SW480 (cell line): ENCODE data around the gene UBE2Q1.

Source experiments
- DNase-seq: peaks from one replicate; pipeline ENCODE4 v3.0.0-alpha.2; 2016; ENCODE audit warnings: low spot score

Gene UBE2Q1

DNA sequence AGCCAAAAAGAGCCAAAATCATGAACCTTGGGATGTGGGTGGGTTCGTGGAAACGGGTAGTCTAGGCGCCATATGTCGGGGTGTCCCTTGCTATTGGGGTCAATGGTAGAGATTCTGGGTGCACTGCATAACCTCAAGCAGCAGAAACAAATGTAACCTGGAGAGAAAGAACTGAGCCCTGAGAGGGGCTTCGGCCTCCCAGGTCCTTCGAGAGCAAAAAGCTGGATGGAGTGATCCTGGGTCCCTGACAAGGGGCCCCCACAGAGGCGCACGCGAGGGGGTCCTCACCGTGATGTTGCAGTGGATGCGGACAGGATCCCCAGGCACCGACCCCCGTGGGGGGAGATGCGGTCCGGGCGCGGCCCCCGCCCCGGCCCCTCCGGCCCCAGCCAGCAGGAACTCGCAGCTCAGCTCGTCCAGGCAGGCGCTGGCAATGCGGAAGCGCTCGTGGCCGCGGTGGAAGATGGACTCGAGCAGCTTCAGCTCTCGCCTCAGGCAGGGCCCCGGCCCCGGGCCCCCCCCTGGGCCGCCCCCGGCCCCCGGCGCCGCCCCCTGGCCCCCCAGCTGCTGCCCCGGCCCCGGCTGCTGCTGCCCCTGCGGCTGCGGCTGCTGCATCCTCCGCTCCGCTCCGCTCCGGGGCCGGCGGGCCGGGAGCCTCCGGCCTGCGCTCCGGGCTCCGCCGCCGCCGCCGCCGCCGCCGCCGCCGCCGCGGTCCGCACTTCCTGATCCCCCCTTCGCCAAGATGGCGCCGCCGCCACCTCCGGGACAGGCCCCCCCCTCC is at the start of gene UBE2Q1:
Gene UBE2Q1, minus strand, starts transcription at position 724 of the 781 bp plus-strand sequence. Its CDS starts 109 bp downstream, at position 615.
- DNase-seq: no peak

- DNase-seq: peak; percentile 84
Measured at GRCh38 chr1:154607609-154608396, 49.3 kb upstream of the UBE2Q1 start, which contains the start of gene ADAR. TSS of gene ADAR (minus strand) at chr1:154608186. CDS start at chr1:154608006, 180 bp downstream.

GRCh38 chr1:154607106-154607608 is 48.7 kb upstream of the UBE2Q1 start:
- peak; percentile 46 for DNase-seq

DNA sequence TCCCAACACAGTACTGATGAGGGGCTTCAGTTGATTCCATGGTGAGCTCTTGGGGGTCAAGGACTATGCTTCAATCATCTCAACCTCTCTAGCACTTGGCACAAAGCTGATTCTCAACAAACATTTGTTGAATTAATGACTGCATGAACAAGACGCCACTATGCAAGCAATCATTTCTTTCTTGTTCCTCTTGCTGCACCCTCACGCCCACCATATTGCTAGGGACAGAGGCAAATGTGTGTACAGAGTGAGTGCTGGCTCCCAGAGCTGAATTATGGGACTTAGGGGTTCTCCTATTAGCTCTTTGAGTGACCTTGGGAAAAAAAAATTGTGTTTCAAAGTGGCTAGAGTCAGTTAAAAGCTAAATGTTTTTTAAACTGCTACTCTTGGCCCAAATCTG is 47.1 kb upstream of the UBE2Q1 start:
- DNase-seq: no peak

- DNase-seq: no peak
Measured at GRCh38 chr1:154603317-154603716, 44.9 kb upstream of the UBE2Q1 start.

DNA sequence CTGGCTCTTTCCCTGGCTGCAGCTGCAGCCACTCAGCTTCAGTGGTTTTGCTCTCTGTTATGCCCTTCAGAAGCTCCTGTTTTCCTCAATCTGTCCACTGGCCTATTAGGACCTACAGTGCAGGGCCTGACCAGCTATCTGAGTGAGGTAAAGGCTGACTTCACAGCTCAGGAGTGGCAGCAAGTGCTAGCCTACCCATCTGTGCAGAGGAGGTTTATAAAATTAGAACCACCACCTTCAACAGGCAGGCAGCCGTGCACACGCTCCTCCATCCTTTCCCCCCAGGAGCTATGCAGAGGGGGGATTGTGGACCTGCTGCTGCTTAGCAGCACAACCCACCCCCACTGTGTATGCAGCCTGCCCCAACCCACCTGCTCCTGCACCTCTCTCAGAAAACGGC is 41.2 kb upstream of the UBE2Q1 start:
- DNase-seq: no peak

GRCh38 chr1:154598871-154599635 is 40.6 kb upstream of the UBE2Q1 start:
- no peak for DNase-seq

DNA sequence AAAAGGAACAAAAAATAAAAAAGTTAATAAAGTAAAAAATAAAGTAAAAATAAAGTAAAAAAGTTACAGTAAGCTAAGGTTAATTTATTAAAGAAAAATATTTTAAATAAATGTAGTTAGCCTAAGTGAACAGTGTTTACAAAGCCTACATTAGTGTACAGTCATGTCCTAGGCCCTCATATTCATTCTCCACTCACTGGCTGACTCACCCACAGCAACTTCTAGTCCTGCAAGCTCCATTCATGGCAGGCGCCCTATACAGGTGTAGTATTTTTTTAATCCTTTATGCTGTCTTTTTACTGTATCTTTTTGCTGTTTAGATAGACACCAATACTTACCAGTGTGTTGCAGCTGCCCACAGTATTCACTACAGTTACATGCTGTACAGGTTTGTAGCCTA is 37.2 kb upstream of the UBE2Q1 start:
- DNase-seq: no peak

DNA sequence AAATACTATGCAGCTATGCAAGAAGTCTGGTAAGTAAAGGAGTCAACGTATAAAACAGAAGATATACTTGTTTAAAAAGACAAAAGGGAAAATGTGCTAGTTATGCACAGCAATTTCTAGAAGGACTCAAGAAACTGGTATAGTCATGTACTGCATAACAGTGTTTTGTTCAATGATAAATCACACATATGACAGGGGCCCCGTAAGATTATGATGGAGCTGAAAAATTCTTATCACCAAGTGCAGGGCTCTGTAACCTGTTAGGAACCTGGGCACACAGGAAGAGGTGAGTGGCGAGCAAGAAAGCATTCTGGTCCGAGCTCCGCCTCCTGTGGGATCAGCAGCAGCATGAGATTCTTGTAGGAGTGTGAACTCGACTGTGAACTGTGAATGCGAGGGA is 36.3 kb upstream of the UBE2Q1 start:
- no peak for DNase-seq

DNA sequence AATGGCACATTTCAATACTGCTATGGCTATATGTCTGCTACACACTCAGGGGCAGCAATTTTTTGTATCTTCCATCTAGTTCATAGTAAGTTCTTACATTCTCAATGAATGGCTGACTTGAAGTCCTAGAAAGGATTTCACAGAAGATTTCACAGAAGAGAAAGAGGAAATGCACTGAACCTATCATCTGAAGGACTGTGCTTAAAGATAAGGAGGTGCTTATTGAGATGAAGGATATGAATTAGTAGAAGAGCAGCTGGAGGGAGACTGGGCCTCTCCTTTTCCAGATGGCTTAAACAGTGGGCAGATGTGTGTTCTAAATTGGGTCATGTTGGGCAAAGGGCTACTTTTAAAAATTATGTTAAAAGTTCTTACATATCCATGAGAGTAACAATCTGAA is 34.9 kb upstream of the UBE2Q1 start:
- DNase-seq: no peak

DNA sequence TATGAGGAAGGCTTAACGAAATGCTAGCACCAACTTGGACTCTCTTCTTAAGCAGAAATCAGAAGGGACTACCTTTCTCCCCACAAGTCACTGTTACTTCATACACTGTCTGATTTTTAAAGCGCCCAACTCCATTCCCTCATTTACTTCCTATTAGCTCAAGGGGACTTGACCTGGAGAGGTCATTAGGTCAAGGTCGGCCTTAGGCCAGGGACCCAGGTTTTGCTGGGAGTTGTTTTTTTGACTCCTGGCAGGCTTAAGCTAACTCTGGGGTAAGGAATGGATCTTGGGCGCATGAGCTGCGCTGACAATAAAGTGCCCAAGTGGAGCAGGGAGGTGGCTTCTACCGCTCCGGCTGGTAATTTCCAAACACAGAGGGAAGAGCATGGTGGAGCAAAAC is 32.7 kb upstream of the UBE2Q1 start:
- DNase-seq: no peak

- no peak for DNase-seq
Measured at GRCh38 chr1:154590756-154591155, 32.3 kb upstream of the UBE2Q1 start.

- no peak for DNase-seq
Measured at GRCh38 chr1:154589780-154590179, 31.3 kb upstream of the UBE2Q1 start.

GRCh38 chr1:154586641-154587040 is 28.2 kb upstream of the UBE2Q1 start:
- no peak for DNase-seq

- DNase-seq: no peak
Measured at GRCh38 chr1:154586231-154586630, 27.8 kb upstream of the UBE2Q1 start.

DNA sequence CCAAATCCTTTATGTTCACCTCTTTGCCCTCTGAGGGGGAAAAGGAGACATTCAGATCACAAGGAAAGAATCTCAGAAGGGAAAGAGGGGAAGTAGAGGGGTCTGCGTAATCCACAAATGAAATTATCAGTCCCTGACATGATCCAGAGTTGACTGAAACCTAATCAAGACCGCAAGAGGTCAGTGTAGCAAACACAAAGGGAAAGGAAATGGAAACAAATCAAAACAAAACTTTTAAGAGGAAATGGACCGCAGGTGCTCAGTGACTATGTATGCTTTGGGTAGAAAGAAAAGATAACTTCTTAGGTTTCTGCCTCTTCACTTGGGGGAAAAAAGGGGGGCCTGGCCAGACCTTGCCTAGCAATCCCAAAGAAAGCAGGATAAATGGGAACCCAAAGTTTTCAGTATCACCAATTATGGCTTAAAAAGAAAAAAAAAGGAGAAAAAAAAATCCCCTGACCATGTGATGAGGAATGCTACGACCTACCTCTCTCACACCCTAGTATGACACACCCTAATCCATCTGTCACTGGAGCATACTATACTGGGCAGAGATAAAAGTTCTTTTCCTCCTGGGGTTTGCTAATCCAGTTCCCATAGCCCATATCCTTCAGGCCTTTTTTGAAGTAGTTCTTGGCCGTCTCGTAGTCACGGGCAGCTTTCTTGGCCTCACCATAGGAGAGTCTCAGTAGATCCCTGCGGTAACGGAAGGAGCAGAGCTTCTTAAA is 26.0 kb upstream of the UBE2Q1 start:
- no peak for DNase-seq

DNA sequence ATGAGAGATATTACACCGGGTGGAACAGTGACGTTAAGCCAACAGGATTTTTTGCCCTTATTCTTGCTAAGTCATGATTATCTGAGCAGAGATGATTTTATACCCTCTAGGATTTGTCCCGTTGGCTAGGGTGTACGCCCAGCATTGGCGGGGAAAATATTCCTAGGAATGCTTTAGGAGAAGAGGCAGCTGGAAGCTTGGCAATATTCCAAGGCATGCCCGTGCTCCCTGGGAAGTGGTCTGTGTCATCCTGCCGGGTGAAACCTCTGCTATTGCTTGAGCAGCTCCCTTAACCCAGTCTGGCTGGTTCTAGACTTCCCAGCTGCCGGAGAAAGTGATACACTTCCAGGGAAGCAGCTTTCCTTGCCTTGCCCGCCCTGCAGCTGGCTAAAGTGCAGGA is 25.3 kb upstream of the UBE2Q1 start:
- no peak for DNase-seq

DNA sequence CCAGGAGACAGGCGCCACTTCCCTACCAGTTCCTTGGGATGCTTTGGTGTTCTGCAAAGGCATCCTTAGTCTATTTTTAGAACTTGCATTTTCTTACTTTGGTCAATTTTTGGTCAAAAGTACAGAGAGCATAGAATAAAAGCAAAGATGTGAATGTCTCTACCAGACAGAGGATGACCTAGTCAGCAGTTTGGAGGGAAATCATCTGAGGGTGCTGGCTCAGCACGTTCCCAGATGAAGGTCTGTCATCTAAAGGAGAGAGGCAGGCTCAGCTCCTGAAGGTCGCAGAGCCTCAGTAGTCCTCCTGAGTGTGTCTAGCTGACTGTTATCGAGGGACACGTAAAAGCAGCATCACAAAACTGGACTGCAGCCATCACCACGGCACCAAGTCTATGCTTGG is 24.4 kb upstream of the UBE2Q1 start:
- no peak for DNase-seq

DNA sequence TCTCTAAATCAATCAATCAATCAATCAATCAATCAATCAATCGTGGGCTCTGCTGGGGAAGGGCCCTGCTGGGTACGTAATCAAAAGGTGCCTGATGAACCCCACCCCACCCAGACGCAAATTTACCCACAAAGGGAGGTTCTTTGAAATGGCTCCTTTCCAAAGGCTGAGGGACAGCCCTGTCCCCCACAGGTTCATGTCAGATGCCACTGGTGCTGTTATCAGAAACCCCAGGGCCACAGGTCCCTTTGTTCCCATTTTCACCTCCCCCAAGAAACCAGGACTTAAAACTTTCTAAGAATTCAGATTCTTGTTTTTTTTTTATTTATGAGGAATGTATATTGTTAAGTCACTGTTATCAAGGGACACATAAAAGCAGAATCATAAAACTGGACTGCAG is 23.3 kb upstream of the UBE2Q1 start:
- no peak for DNase-seq

GRCh38 chr1:154579374-154579773 is 20.9 kb upstream of the UBE2Q1 start:
- DNase-seq: no peak

- DNase-seq: no peak
Measured at GRCh38 chr1:154578058-154578418, 19.6 kb upstream of the UBE2Q1 start.
